Neutrophil (primary cell): ENCODE data around the gene RTCA.

Experiments
- H3K27ac ChIP-seq: fragments of 200-600 bp; sonication (generic); 2 replicates; pipeline ENCODE4 v1.5.1; 2016; ENCODE audit warnings: mild to moderate bottlenecking, moderate library complexity
- H3K27me3 ChIP-seq: fragments of 200-600 bp; sonication (generic); 2 replicates; pipeline ENCODE4 v1.6.0; 2016; ENCODE audit warnings: mild to moderate bottlenecking
- H3K36me3 ChIP-seq: fragments of 200-600 bp; sonication (generic); 2 replicates; pipeline ENCODE4 v1.5.1; 2017
- H3K4me1 ChIP-seq, 2 experiments: fragments of 200-600 bp in 1 of 2; sonication (generic) in 1 of 2; 1 replicate in 1 of 2; 2 replicates in 1 of 2; pipeline versions ENCODE4 v1.5.1 to v1.6.1; 2013 to 2016; ENCODE audit warnings: low read depth in 1 of 2, low read length in 1 of 2, mild to moderate bottlenecking in 1 of 2, moderate library complexity in 1 of 2; ENCODE audit not compliant: control insufficient read depth in 1 of 2, insufficient read depth in 1 of 2
- H3K4me3 ChIP-seq, 2 experiments: fragments of 200-600 bp in 1 of 2; sonication (generic) in 1 of 2; 1 replicate in 1 of 2; 2 replicates in 1 of 2; pipeline ENCODE4 v1.5.1; 2013 to 2016; ENCODE audit warnings: low read depth in 1 of 2, low read length in 1 of 2, mild to moderate bottlenecking in 1 of 2, moderate library complexity in 1 of 2
- H3K9me3 ChIP-seq: fragments of 200-600 bp; sonication (generic); 2 replicates; pipeline ENCODE4 v1.5.1; 2016
- CTCF ChIP-seq: fragments of 200-600 bp; sonication (generic); IDR thresholded peaks from 2 replicates; pipeline ENCODE4 v1.5.1; 2016; ENCODE audit warnings: antibody characterized with exemption

Gene RTCA

GRCh38 chr1:100308777-100309176, 42.8 kb downstream of the RTCA start:
- no peak overlapping the region for H3K4me3 ChIP-seq
- no peaks in the 10 kb centered on the region for H3K27me3 ChIP-seq
- no peaks in the 10 kb centered on the region for H3K4me1 ChIP-seq
- H3K9me3 ChIP-seq: no peaks in the 10 kb centered on the region
- TF ChIP-seq CTCF: no peak
- H3K27ac ChIP-seq: no peak overlapping the region
- no peaks in the 10 kb centered on the region for H3K36me3 ChIP-seq

GRCh38 chr1:100309863-100310262, 43.8 kb downstream of the RTCA start:
- TF ChIP-seq CTCF: no peak
- Histone ChIP-seq H3K9me3 (no peaks in the 10 kb centered on the region), H3K4me1 (no peaks in the 10 kb centered on the region), H3K4me3 (no peak overlapping the region), H3K36me3 (no peaks in the 10 kb centered on the region), H3K27me3 (no peaks in the 10 kb centered on the region), H3K27ac (no peak overlapping the region)

GRCh38 chr1:100313382-100313781, 47.4 kb downstream of the RTCA start:
- no peaks in the 10 kb centered on the region for H3K9me3 ChIP-seq
- no peaks in the 10 kb centered on the region for H3K36me3 ChIP-seq
- no peak overlapping the region for H3K27ac ChIP-seq
- no peak for TF ChIP-seq CTCF
- H3K27me3 ChIP-seq: no peaks in the 10 kb centered on the region
- no peak overlapping the region for H3K4me3 ChIP-seq
- no peaks in the 10 kb centered on the region for H3K4me1 ChIP-seq

DNA sequence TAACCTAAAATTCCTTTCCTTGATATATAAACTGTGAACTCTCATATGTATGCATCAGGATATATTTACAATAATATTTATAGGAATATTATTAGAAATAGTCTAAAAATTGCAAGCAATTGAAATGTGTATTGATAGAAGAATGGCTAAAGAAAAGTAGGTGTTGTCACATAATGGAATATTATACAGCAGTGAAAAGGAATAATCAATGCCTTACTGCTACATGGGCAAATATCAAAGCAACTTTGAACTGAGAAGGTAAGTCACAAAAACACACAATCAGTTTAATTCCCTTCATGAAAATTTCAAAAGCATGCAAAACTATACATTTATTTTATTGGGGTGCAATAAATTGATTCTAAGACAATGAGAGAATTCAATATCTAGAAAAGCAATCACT, 50.6 kb downstream of the RTCA start:
- Histone ChIP-seq H3K36me3 (no peaks in the 10 kb centered on the region), H3K4me3 (no peak overlapping the region)
- no peak for TF ChIP-seq CTCF

GRCh38 chr1:100320311-100321099, 54.5 kb downstream of the RTCA start:
- no peaks in the 10 kb centered on the region for H3K4me1 ChIP-seq
- no peaks in the 10 kb centered on the region for H3K9me3 ChIP-seq
- no peak for TF ChIP-seq CTCF
- H3K27ac ChIP-seq: no peak overlapping the region
- no peak overlapping the region for H3K4me3 ChIP-seq
- no peaks in the 10 kb centered on the region for H3K27me3 ChIP-seq
- no peaks in the 10 kb centered on the region for H3K36me3 ChIP-seq

More for the DNA sequence above, 50.6 kb downstream of the RTCA start:
- no peaks in the 10 kb centered on the region for H3K27me3 ChIP-seq
- H3K4me1 ChIP-seq: no peaks in the 10 kb centered on the region
- H3K27ac ChIP-seq: no peak overlapping the region
- no peaks in the 10 kb centered on the region for H3K9me3 ChIP-seq
